ENCODE data around the gene GNGT2.

The GNGT2 gene

GRCh38 chr17:49210158-49211029, at the start of gene GNGT2, which contains the start of gene ABI3:
Gene GNGT2, minus strand, starts transcription at chr17:49210574. Its CDS starts 3,152 bp downstream, at chr17:49207422.
Gene ABI3, plus strand, starts transcription at chr17:49210707. Its CDS starts 18 bp downstream, at chr17:49210725.
- DNase-seq (ENCODE audit: low read depth in 1 of 2, low spot score in 1 of 2), result no peak
- in situ Hi-C loops (cut with HindIII; ENCODE audit: low pct_unique_long_range_greater_than_20kb, low sequenced_read_pairs), result no loop called here
- TF ChIP-seq JUND (IDR thresholded peaks at IDR 0.05; ENCODE audit: low read depth), result no peak

- TF ChIP-seq JUND (IDR thresholded peaks at IDR 0.05; ENCODE audit: low read depth), result no peak
- no peak for DNase-seq (ENCODE audit: low read depth in 1 of 2, low spot score in 1 of 2)
- in situ Hi-C loops (cut with HindIII; ENCODE audit: low pct_unique_long_range_greater_than_20kb, low sequenced_read_pairs), result no loop called here
Measured at GRCh38 chr17:49259663-49260010, 49.3 kb upstream of the GNGT2 start.

GRCh38 chr17:49258394-49258793, 48.0 kb upstream of the GNGT2 start:
- in situ Hi-C loops (cut with HindIII; ENCODE audit: low pct_unique_long_range_greater_than_20kb, low sequenced_read_pairs), result no loop called here
- DNase-seq (ENCODE audit: low read depth in 1 of 2, low spot score in 1 of 2), result no peak
- no peak for TF ChIP-seq JUND (IDR thresholded peaks at IDR 0.05; ENCODE audit: low read depth)

GRCh38 chr17:49255125-49255524, 44.8 kb upstream of the GNGT2 start:
- in situ Hi-C loops (cut with HindIII; ENCODE audit: low pct_unique_long_range_greater_than_20kb, low sequenced_read_pairs), result no loop called here
- DNase-seq (ENCODE audit: low read depth in 1 of 2, low spot score in 1 of 2), result no peak
- no peak for TF ChIP-seq JUND (IDR thresholded peaks at IDR 0.05; ENCODE audit: low read depth)

- in situ Hi-C loops (cut with HindIII; ENCODE audit: low pct_unique_long_range_greater_than_20kb, low sequenced_read_pairs), result no loop called here
- no peak for TF ChIP-seq JUND (IDR thresholded peaks at IDR 0.05; ENCODE audit: low read depth)
- no peak for DNase-seq (ENCODE audit: low read depth in 1 of 2, low spot score in 1 of 2)
Measured at GRCh38 chr17:49254066-49254465, 43.7 kb upstream of the GNGT2 start.

GRCh38 chr17:49252148-49252695, 41.8 kb upstream of the GNGT2 start:
- DNase-seq (ENCODE audit: low read depth in 1 of 2, low spot score in 1 of 2), result no peak
- in situ Hi-C loops (cut with HindIII; ENCODE audit: low pct_unique_long_range_greater_than_20kb, low sequenced_read_pairs), result no loop called here
- no peak for TF ChIP-seq JUND (IDR thresholded peaks at IDR 0.05; ENCODE audit: low read depth)

GRCh38 chr17:49249890-49250522, 39.6 kb upstream of the GNGT2 start:
- in situ Hi-C loops (cut with HindIII; ENCODE audit: low pct_unique_long_range_greater_than_20kb, low sequenced_read_pairs), result no loop called here
- no peak for DNase-seq (ENCODE audit: low read depth in 1 of 2, low spot score in 1 of 2)
- no peak for TF ChIP-seq JUND (IDR thresholded peaks at IDR 0.05; ENCODE audit: low read depth)

- in situ Hi-C loops (cut with HindIII; ENCODE audit: low pct_unique_long_range_greater_than_20kb, low sequenced_read_pairs), result no loop called here
- TF ChIP-seq JUND (IDR thresholded peaks at IDR 0.05; ENCODE audit: low read depth), result no peak
- no peak for DNase-seq (ENCODE audit: low read depth in 1 of 2, low spot score in 1 of 2)
Measured at GRCh38 chr17:49249292-49249794, 39.0 kb upstream of the GNGT2 start.

- in situ Hi-C loops (cut with HindIII; ENCODE audit: low pct_unique_long_range_greater_than_20kb, low sequenced_read_pairs), result no loop called here
- TF ChIP-seq JUND (IDR thresholded peaks at IDR 0.05; ENCODE audit: low read depth), result no peak
Measured at GRCh38 chr17:49247944-49248343, 37.6 kb upstream of the GNGT2 start.

GRCh38 chr17:49244839-49245238, 34.5 kb upstream of the GNGT2 start:
- no peak for DNase-seq (ENCODE audit: low read depth in 1 of 2, low spot score in 1 of 2)
- TF ChIP-seq JUND (IDR thresholded peaks at IDR 0.05; ENCODE audit: low read depth), result no peak
- in situ Hi-C loops (cut with HindIII; ENCODE audit: low pct_unique_long_range_greater_than_20kb, low sequenced_read_pairs), result no loop called here

More at GRCh38 chr17:49247944-49248343, 37.6 kb upstream of the GNGT2 start:
- no peak for DNase-seq (ENCODE audit: low read depth in 1 of 2, low spot score in 1 of 2)

GRCh38 chr17:49242813-49243212, 32.4 kb upstream of the GNGT2 start:
- in situ Hi-C loops (cut with HindIII; ENCODE audit: low pct_unique_long_range_greater_than_20kb, low sequenced_read_pairs), result no loop called here
- no peak for DNase-seq (ENCODE audit: low read depth in 1 of 2, low spot score in 1 of 2)
- TF ChIP-seq JUND (IDR thresholded peaks at IDR 0.05; ENCODE audit: low read depth), result no peak

- TF ChIP-seq JUND (IDR thresholded peaks at IDR 0.05; ENCODE audit: low read depth), result no peak
- in situ Hi-C loops (cut with HindIII; ENCODE audit: low pct_unique_long_range_greater_than_20kb, low sequenced_read_pairs), result no loop called here
- DNase-seq (ENCODE audit: low read depth in 1 of 2, low spot score in 1 of 2), result no peak
Measured at GRCh38 chr17:49241692-49242397, 31.5 kb upstream of the GNGT2 start.
